Ascending aorta (tissue), 2 donors: ENCODE data around the gene NCDN. TPM values are rescaled to one million over a fixed set of nuclear protein-coding genes. Genes with fewer than 3 reads are reported as not detected.

Source experiments
- DNase-seq, 2 donors: peaks; one replicate each; pipeline ENCODE4 v3.0.0-alpha.2; 2019; ENCODE audit warnings: low spot score in 2 of 2
- H3K27ac ChIP-seq, 2 donors: fragments of 200-600 bp; sonication (generic); one replicate each; pipeline ENCODE4 v1.5.1; 2016 to 2017; ENCODE audit warnings: mild to moderate bottlenecking in 1 of 2
- H3K27me3 ChIP-seq: fragments of 200-600 bp; sonication (generic); one replicate; pipeline ENCODE4 v1.5.1; 2017
- H3K36me3 ChIP-seq, 2 donors: fragments of 200-600 bp; sonication (generic); one replicate each; pipeline ENCODE4 v1.5.1; 2016
- H3K4me1 ChIP-seq, 2 donors: fragments of 200-600 bp; sonication (generic); one replicate each; pipeline ENCODE4 v1.5.1; 2016 to 2017; ENCODE audit warnings: mild to moderate bottlenecking in 1 of 2
- H3K4me3 ChIP-seq, 2 donors: fragments of 200-600 bp; sonication (generic); one replicate each; pipeline ENCODE4 v1.5.1; 2016 to 2017; ENCODE audit warnings: mild to moderate bottlenecking in 1 of 2
- H3K9me3 ChIP-seq, 2 donors: fragments of 200-600 bp; sonication (generic); one replicate each; pipeline ENCODE4 v1.5.1; 2016
- intact Hi-C: fragments of 100-400 bp; cut with DNase I; formaldehyde crosslinking; loops from one replicate; pipeline ENCODE4 v1.15.1; 2023
- total RNA-seq: library from RNA; depleted of rRNA; stranded (reverse); fragments of >200 nt; gene quantifications from one replicate; pipeline ENCODE4 v1.1.0, GENCODE V29; 2016
- TF ChIP-seq, protein P1 (sequence below), 3 experiments: fragments of 200-600 bp in 2 of 3; fragments of 450-650 bp in 1 of 3; sonication (generic) in 2 of 3; IDR thresholded peaks; one replicate each; pipeline ENCODE4 v1.5.1; 2016 to 2019; ENCODE audit warnings: antibody characterized with exemption in 3 of 3, mild to moderate bottlenecking in 1 of 3, moderate library complexity in 1 of 3

The NCDN gene
- total RNA-seq, 1 donor from 2014 or later: 20.1 TPM

DNA sequence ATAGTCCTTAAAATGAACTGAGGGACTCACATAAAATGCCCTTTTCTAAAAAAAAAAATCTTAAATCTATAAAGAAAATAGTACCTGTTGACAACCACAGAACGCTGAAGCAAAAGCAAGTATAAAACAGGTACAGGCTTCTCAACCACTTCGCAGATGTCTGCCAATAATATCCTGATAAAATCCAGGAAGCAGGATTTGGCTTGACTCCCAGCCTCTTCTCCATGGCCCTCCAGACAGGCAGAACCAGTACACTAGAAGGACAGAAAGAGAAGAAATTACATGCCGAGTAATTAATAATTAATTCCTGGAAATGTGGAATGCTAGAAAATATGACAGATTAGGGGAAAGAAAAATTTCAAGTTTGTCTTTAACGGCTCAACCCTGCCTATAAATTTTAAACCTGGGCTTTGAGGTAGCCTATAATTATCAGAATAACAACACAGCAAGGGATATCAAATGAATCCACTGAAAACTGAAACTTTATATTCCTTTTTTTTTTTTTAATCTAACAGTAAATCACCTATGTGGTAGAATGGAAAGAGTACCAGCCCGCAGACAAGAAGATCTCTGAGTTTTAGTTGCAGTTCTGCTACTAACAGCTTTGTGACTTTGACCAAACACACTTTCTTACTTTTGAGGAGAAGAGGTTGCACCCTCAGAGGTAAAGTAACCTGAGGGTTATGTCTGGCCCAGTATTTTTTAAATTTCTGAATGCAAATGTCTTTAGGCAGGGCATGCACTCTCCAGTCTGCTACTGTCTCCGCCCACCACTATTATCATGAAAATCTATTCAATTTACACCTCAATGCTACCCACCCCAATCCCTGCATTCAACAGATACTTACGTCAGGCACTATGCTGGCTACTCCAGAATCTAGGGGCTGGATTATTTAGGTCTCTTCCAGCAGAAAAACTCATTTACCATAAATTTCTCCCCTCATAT, 3.1 kb upstream of the NCDN start:
- intact Hi-C loops: loop anchor here (5.0 kb wide), 2 partner anchors 88 to 218 kb away; partner anchors contain the start of gene PSMB2
- TF ChIP-seq, protein P1, sequence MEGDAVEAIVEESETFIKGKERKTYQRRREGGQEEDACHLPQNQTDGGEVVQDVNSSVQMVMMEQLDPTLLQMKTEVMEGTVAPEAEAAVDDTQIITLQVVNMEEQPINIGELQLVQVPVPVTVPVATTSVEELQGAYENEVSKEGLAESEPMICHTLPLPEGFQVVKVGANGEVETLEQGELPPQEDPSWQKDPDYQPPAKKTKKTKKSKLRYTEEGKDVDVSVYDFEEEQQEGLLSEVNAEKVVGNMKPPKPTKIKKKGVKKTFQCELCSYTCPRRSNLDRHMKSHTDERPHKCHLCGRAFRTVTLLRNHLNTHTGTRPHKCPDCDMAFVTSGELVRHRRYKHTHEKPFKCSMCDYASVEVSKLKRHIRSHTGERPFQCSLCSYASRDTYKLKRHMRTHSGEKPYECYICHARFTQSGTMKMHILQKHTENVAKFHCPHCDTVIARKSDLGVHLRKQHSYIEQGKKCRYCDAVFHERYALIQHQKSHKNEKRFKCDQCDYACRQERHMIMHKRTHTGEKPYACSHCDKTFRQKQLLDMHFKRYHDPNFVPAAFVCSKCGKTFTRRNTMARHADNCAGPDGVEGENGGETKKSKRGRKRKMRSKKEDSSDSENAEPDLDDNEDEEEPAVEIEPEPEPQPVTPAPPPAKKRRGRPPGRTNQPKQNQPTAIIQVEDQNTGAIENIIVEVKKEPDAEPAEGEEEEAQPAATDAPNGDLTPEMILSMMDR (IDR thresholded peaks at IDR 0.05): no peak
- no peak for DNase-seq
- Histone ChIP-seq H3K27ac (no peak overlapping the region), H3K4me3 (no peak overlapping the region), H3K27me3 (no peaks in the 10 kb centered on the region), H3K9me3 (no peaks in the 10 kb centered on the region), H3K4me1 (peaks cover 2 to 30% of the 10 kb centered on the region in 2 donors), H3K36me3 (peaks cover 14 to 37% of the 10 kb centered on the region in 2 donors)

DNA sequence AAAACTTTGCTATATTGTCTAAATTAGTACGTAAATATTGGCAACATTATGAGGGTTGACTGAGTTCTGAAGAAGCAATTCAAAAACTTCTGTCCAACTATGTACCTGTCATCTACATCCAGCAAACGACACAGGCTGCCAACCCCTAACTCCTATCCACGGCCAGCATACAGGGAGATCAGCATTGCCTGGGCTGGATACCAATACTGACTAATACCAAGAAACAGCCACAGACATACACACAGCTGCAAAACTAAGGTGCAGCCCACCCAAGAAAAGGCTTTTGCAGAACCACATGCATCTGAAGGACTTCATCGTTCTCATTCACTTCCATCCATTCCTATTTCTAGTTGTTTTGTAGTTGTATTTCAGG, 2.4 kb upstream of the NCDN start:
- H3K4me1 ChIP-seq: peaks cover 2 to 31% of the 10 kb centered on the region in 2 donors
- peaks cover 14 to 31% of the 10 kb centered on the region in 2 donors for H3K36me3 ChIP-seq
- no peaks in the 10 kb centered on the region for H3K27me3 ChIP-seq
- no peak overlapping the region for H3K27ac ChIP-seq
- TF ChIP-seq, protein P1 (IDR thresholded peaks at IDR 0.05): no peak
- no peak for DNase-seq
- intact Hi-C loops: loop anchor here (5.0 kb wide), 2 partner anchors 87 to 217 kb away; partner anchors contain the start of gene PSMB2
- no peak overlapping the region for H3K4me3 ChIP-seq
- no peaks in the 10 kb centered on the region for H3K9me3 ChIP-seq

DNA sequence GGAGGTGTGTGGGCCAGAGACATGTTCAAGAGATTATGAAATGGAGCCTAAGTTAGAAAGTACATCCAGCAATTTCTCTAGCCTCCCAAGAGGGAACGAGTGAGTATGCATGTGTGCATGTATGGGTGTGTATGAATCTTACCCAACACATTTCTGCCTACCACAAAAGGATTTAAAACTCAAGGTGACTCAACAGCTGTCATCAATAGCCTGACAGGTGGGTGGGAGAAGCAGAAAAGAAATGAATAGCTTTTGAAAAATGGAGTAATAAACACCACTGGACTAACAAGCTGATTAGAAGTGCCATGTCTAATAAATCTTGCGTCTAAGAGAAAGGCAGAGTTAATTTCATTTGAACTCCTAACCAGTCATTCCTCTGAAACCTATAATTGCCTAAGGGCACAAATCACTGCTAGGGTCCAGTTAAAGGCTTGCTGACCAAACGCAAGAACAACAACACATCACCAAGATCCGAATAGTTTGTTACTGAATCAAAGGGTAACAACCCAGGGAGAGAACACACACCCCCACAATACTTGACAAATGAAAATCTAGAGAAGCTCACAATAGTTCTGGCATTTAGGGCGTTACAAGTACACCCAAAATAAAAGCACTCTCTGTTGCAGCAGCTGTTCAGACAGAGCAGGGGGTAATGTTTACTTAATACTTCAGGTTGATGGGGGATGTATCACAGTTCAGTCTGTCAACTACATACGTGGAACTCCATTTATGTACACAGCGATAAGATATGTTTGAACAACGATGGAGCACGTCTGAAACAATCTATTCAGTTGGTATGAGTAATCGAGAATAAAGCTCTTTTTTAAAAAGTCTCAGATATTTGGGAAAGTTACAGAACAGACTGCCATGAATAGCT, 1.8 kb upstream of the NCDN start:
- intact Hi-C loops: loop anchor here (2.0 to 5.0 kb wide), 6 partner anchors 17 to 363 kb away; partner anchors contain the start of genes C1orf216, PSMB2 and SFPQ
- Histone ChIP-seq H3K4me3 (peak overlapping the region; percentile 85 to 98), H3K36me3 (peaks cover 14 to 29% of the 10 kb centered on the region in 2 donors), H3K27ac (no peak overlapping the region), H3K4me1 (peaks cover 4 to 37% of the 10 kb centered on the region in 2 donors), H3K9me3 (no peaks in the 10 kb centered on the region), H3K27me3 (no peaks in the 10 kb centered on the region)
- TF ChIP-seq, protein P1 (IDR thresholded peaks at IDR 0.05): no peak
- no peak for DNase-seq

DNA sequence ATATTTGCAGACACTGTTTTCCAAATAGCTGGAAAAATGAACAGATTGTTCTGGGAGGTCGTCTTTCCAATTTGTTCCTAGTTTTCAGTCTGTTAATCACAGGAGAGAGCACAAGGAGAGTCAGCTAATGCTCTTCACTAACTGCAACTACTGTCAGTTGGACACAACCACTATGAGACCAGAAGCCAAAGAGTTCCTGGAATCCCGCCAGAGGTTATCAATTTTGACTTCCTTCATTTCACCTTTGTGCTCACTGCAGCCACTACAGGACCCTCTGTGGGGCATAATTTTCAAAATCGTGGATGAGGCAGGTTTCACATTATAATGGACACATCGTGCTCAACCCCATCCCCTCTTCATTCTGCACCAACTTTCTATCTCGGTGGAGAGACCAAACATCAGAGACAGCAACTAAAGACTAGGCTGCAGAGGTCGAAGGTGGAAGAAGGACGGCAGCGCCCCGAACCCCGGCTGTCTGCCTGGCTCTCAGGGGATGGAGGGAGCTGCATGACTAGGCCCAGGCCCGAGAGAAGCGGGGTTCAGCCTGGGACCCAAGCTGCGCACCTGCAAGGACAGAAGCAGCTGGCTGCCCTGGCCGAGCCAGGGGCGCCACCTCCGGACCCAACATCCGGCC, 998 bp upstream of the NCDN start:
- Histone ChIP-seq H3K4me1 (peaks cover 4 to 45% of the 10 kb centered on the region in 2 donors), H3K9me3 (no peaks in the 10 kb centered on the region)
- intact Hi-C loops: loop anchor here (2.0 to 5.0 kb wide), 6 partner anchors 18 to 364 kb away; partner anchors contain the start of genes C1orf216, PSMB2 and SFPQ

More for the DNA sequence above, 998 bp upstream of the NCDN start:
- TF ChIP-seq, protein P1 (IDR thresholded peaks at IDR 0.05): no peak
- no peak for DNase-seq
- peaks cover 14 to 24% of the 10 kb centered on the region in 2 donors for H3K36me3 ChIP-seq
- H3K4me3 ChIP-seq: peak overlapping the region; percentile 85 to 98
- H3K27ac ChIP-seq: peak overlapping the region; percentile 95 to 97
- H3K27me3 ChIP-seq: no peaks in the 10 kb centered on the region
